Effector memory CD4-positive, alpha-beta T cell (primary cell): ENCODE data around the gene NOL4L.
"Not testable (repeated sequence)": the region's sequence is repeated elsewhere in the genome, so short reads cannot be mapped to it uniquely, and the experiment has no call there.

Source experiments
- DNase-seq, 3 donors: peaks; one replicate each; pipeline ENCODE4 v3.0.0-alpha.2; 2020
- H3K27ac ChIP-seq: 2 replicates; pipeline ENCODE4 v1.7.0; 2013; ENCODE audit warnings: mild to moderate bottlenecking, low read length, moderate library complexity; ENCODE audit not compliant: insufficient read depth, poor library complexity, severe bottlenecking
- H3K27me3 ChIP-seq: replicated peaks from 2 replicates; pipeline ENCODE4 v1.7.0; 2013; ENCODE audit warnings: mild to moderate bottlenecking, low read length; ENCODE audit not compliant: insufficient read depth, control insufficient read depth, poor library complexity, severe bottlenecking
- H3K36me3 ChIP-seq: 2 replicates; pipeline ENCODE4 v1.7.0; 2013; ENCODE audit warnings: mild to moderate bottlenecking, low read length, moderate library complexity; ENCODE audit not compliant: control insufficient read depth, insufficient read depth
- H3K4me1 ChIP-seq: 2 replicates; pipeline ENCODE4 v1.7.0; 2013; ENCODE audit warnings: low read length, mild to moderate bottlenecking; ENCODE audit not compliant: control insufficient read depth, insufficient read depth, poor library complexity, severe bottlenecking
- H3K4me3 ChIP-seq: 2 replicates; pipeline ENCODE4 v1.7.0; 2013; ENCODE audit warnings: low read length, low read depth, mild to moderate bottlenecking; ENCODE audit not compliant: insufficient read depth, poor library complexity, severe bottlenecking
- H3K9me3 ChIP-seq: 2 replicates; pipeline ENCODE4 v1.7.0; 2013; ENCODE audit warnings: mild to moderate bottlenecking, low read length, moderate library complexity; ENCODE audit not compliant: control insufficient read depth

Gene NOL4L

DNA sequence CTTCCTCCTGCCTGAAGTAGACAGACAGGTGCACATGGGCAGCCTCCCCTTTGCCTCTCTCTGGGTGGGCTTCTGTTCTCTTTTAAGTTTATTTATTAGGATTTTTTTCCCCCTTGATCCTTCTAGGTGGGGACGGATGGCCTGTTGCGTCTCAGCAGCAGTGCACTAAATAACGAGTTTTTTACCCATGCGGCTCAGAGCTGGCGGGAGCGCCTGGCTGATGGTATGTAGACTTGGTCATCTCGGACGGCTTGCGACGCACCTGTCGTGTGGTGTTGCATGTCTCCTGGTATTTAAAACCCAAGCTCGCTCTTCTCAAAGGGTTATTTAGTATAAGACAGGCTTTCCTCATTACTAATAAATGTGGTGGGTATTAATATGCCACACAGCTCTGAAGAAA is 153.7 kb downstream of the NOL4L start:
- H3K4me1 ChIP-seq, result no peaks in the 10 kb centered on the region
- peaks cover 86% of the 10 kb centered on the region for H3K36me3 ChIP-seq
- DNase-seq, result no peak
- no peak overlapping the region for H3K27ac ChIP-seq
- H3K27me3 ChIP-seq, result no peaks in the 10 kb centered on the region
- H3K4me3 ChIP-seq, result no peak overlapping the region
- no peaks in the 10 kb centered on the region for H3K9me3 ChIP-seq

DNA sequence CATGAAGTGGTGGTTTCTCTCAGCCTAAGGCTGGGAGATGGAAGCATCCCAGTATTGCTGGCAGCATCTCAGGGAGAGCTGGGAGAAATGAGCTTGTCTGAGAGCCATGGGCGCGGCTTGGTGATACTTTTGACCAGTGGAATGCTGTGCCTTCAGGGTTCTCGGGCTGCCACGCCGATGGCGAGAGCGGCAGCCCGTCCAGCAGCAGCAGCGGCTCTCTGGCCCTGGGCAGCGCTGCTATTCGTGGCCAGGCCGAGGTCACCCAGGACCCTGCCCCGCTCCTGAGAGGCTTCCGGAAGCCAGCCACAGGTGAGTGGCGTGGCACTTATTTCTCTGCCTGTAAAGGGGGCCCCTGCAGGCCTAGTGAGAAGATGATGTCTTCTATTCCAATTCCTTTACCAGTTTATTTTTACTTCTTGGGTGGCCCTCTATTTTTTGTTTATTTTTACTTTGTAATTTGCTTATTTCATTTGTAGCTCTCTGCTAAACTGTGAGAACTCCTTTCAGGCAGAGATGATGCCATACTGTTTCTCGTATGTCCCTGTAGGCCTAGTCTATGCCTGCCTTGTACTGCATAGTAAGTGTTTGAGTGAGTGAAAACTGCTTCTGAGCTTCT is 155.3 kb downstream of the NOL4L start:
- Histone ChIP-seq H3K4me1 (no peaks in the 10 kb centered on the region), H3K27ac (no peak overlapping the region), H3K27me3 (no peaks in the 10 kb centered on the region), H3K4me3 (no peak overlapping the region), H3K36me3 (peaks cover 75% of the 10 kb centered on the region), H3K9me3 (no peaks in the 10 kb centered on the region)
- DNase-seq, result no peak

DNA sequence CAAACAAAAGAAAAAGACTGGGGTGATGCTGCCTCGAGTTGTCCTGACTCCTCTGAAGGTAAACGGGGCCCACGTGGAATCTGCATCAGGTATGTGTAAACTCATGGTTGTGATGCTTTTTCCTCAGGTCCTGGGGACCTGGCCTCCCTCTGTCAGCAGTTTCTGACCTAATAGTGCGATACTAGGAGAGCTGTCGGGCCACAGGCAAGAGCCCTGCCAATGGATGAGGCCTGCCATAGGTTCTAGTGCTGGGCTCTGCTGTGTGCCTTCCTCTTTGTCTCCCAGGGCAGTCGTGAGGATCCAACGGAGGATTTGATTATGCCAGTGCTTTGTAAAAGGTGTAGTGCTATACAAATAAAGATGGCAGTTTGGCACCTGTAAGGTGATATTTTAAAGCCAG is 155.8 kb downstream of the NOL4L start:
- no peaks in the 10 kb centered on the region for H3K9me3 ChIP-seq
- DNase-seq, result no peak
- H3K36me3 ChIP-seq, result peaks cover 70% of the 10 kb centered on the region
- no peak overlapping the region for H3K27ac ChIP-seq
- H3K27me3 ChIP-seq, result no peaks in the 10 kb centered on the region
- no peak overlapping the region for H3K4me3 ChIP-seq
- no peaks in the 10 kb centered on the region for H3K4me1 ChIP-seq

DNA sequence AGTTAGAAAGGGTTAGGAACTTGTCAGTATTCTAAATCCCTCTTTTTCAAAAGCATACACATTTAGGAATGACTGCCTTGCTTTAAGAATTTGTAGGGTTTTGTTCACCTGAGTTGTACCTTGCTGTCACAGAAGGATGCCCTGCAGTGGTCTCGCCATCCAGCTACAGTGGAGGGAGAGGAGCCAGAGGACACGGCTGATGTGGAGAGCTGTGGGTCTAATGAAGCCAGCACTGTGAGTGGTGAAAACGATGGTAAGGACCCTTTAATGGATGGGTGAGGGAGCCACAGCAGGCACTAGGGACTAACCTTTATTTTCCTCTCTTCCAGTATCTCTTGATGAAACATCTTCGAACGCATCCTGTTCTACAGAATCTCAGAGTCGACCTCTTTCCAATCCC is 157.1 kb downstream of the NOL4L start:
- Histone ChIP-seq H3K4me1 (no peaks in the 10 kb centered on the region), H3K27me3 (no peaks in the 10 kb centered on the region), H3K36me3 (peaks cover 57% of the 10 kb centered on the region), H3K9me3 (no peaks in the 10 kb centered on the region), H3K4me3 (no peak overlapping the region), H3K27ac (no peak overlapping the region)
- DNase-seq, result no peak

DNA sequence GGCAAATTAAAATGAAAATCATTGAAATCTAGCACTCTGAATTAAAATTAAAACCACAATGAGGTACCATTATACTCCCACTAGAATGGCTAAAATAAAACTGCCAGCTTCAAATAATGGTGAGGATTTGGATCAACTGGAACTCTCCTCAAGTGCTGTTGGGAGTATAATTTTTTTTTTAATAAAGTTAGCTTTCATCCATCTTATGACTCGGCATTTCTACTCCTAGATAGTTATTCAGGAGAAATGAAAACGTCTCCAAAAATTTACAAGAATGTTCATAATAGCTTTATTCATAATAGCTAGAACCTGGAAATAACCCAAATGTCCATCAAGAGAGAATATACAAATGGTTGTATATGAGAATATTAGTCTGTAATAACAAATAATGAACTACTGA is 163.8 kb downstream of the NOL4L start:
- Histone ChIP-seq H3K27ac (no peak overlapping the region), H3K4me1 (no peaks in the 10 kb centered on the region), H3K9me3 (no peaks in the 10 kb centered on the region), H3K36me3 (peaks cover 5% of the 10 kb centered on the region), H3K27me3 (no peaks in the 10 kb centered on the region), H3K4me3 (no peak overlapping the region)
- DNase-seq, result no peak

DNA sequence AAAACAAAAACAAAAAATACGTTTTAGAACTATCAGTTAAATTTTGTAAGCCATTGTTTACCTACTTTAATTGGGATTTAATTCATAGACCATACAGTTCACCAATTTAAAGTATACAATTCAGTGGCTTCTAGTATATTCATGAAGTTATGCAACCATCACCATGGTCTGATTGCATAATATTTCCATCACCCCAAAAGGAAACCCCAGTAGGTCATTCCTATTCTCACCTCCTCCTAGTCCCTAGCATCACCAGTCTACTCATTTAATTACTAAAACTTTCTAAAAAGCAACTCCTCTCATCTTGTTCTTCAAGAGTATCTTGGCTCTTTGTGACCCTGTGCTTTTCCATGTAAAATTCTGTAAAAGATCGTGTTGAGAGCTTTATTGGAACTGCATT is 166.8 kb downstream of the NOL4L start:
- no peaks in the 10 kb centered on the region for H3K27me3 ChIP-seq
- H3K27ac ChIP-seq, result no peak overlapping the region
- no peak for DNase-seq
- no peaks in the 10 kb centered on the region for H3K9me3 ChIP-seq
- H3K4me1 ChIP-seq, result peaks cover 5% of the 10 kb centered on the region
- no peaks in the 10 kb centered on the region for H3K36me3 ChIP-seq
- no peak overlapping the region for H3K4me3 ChIP-seq

DNA sequence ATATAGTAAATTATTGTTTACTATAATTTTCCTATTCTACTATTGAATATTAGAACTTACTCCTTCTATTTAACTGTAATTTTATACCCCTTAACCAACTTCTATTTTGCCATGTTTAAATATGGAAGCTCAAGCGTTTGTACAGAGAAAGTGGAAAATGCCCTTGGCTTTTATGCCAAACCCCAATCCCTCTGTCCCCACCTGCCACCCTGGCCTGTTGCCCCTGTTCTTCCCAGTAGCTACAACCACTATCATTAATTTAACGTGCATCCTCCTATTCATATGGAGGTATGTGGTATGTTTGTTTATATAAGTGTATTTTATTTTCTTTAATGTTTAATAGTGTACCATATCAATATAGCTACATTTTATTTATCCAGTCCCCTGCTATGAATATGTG is 168.9 kb downstream of the NOL4L start:
- no peaks in the 10 kb centered on the region for H3K36me3 ChIP-seq
- DNase-seq, result no peak
- H3K4me1 ChIP-seq, result peaks cover 14% of the 10 kb centered on the region
- no peaks in the 10 kb centered on the region for H3K9me3 ChIP-seq
- no peak overlapping the region for H3K4me3 ChIP-seq
- H3K27ac ChIP-seq, result no peak overlapping the region
- no peaks in the 10 kb centered on the region for H3K27me3 ChIP-seq

DNA sequence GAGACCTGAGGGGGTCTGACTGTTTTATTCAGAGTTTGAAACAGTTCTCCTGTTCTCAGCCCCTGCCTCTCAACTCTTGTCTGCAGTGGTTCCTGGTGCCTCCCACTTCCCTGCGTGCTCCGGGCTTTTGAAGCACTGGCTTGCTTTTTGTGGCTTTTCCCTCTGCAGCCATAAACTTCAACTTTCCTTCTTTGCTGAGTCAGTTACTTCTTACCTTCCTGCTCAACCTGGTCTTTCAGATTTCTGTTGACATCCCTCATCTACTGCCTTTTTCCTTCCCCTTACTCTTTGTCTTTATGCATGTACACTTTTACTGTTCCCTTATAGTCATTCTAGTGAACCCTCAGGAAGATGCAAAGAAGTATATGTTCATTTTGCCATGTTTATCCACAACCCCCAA is 169.6 kb downstream of the NOL4L start:
- H3K36me3 ChIP-seq, result no peaks in the 10 kb centered on the region

DNA sequence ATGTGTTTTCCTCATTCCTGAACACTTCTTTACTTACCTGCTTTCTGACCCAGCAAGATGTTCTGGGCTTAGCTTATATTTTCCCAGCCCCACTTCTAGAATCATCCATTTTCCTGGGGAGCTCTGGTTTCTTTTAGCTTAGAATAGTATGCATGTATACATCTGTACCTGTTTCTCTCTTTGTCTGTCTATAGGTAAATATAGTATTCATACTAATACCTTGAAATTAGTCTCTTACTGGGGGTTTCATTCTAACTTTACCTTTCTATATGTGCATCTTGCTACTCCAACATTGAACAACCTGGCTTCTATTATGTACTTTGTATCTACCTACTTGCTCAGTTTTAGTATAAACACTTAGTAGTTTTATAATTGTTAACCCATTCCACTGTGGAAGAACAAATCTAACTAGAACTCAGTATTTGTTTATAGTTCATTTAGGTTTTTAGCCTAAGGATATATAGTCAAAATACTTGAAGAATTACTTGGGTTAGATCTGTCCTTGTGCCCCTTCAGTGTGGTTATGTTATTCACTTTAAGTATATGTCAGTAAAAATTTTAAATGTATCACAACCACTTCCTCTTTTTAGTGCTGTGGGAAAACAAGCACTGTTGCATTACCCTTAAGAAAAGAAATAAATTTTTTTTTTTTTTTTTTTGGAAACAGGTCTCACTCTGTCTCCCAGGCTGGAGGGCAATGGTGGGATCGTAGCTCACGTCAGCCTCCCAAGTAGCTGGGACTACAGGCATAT is 173.0 kb downstream of the NOL4L start:
- Histone ChIP-seq H3K9me3 (no peaks in the 10 kb centered on the region), H3K4me3 (no peak overlapping the region), H3K27ac (no peak overlapping the region)

More for the DNA sequence above, 169.6 kb downstream of the NOL4L start:
- no peak overlapping the region for H3K27ac ChIP-seq
- H3K27me3 ChIP-seq, result no peaks in the 10 kb centered on the region
- no peaks in the 10 kb centered on the region for H3K9me3 ChIP-seq
- peaks cover 14% of the 10 kb centered on the region for H3K4me1 ChIP-seq
- DNase-seq, result no peak
- H3K4me3 ChIP-seq, result no peak overlapping the region

DNA sequence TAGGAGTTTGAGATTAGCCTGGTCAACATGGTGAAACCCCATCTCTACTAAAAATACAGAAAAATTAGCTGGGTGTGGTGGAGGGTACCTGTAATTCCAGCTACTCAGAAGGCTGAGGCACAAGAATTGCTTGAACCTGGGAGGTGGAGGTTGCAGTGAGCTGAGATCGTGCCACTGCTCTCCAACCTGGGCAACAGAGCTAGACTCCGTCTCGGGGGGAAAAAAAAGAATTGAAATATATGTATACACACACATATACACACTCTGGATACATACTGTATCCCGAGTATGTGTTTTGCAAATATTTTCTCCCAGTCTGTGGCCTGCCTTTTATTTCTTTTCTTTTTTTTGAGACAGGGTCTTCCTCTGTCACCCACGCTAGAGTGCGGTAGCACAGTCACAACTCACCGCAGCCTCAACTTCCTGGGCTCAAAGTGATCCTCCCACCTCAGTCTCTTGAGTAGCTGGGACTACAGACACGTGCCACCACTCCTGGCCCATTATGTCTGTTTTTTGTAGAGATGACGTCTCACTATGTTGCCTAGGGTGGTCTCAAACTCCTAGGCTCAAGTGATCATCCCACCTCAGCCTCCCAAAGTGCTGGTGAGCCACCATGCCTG is 177.9 kb downstream of the NOL4L start:
- Histone ChIP-seq H3K27ac (peak overlapping the region; percentile 49), H3K4me1 (peaks cover 16% of the 10 kb centered on the region)
- peak; percentile 35 to 62 (median 36) for DNase-seq
- H3K27me3 ChIP-seq, H3K36me3 ChIP-seq, H3K9me3 ChIP-seq, H3K4me3 ChIP-seq: not testable (repeated sequence)

More for the DNA sequence above, 173.0 kb downstream of the NOL4L start:
- H3K4me1 ChIP-seq, result peaks cover 22% of the 10 kb centered on the region
- DNase-seq, result no peak
- H3K36me3 ChIP-seq, result no peaks in the 10 kb centered on the region
- no peaks in the 10 kb centered on the region for H3K27me3 ChIP-seq
